ENCODE measurements around the gene POLR3A.
"Not testable (repeated sequence)": the region's sequence is repeated elsewhere in the genome, so short reads cannot be mapped to it uniquely, and the experiment has no call there.

Gene POLR3A

GRCh38 chr10:78029269-78030226 is at the start of gene POLR3A:
Gene POLR3A (minus strand): TSS chr10:78029515. CDS start chr10:78029407, 108 bp downstream.
- DNase-seq = peak; percentile 99

GRCh38 chr10:78078539-78079330 is 49.4 kb upstream of the POLR3A start:
- DNase-seq = no peak

- DNase-seq = not testable (repeated sequence)
These were observed 46.5 kb upstream of the POLR3A start for GRCh38 chr10:78075806-78076205.

- DNase-seq = no peak
These were observed 43.2 kb upstream of the POLR3A start for GRCh38 chr10:78072504-78072903.

- no peak for DNase-seq
These were observed 42.5 kb upstream of the POLR3A start for GRCh38 chr10:78071857-78072179.

- no peak for DNase-seq
These were observed 42.0 kb upstream of the POLR3A start for GRCh38 chr10:78071140-78071856.

- DNase-seq = no peak
These were observed 41.4 kb upstream of the POLR3A start for GRCh38 chr10:78070726-78071125.

- not testable (repeated sequence) for DNase-seq
These were observed 40.7 kb upstream of the POLR3A start for GRCh38 chr10:78070064-78070463.

GRCh38 chr10:78069151-78069550 is 39.8 kb upstream of the POLR3A start:
- no peak for DNase-seq

GRCh38 chr10:78066728-78067430 is 37.6 kb upstream of the POLR3A start:
- DNase-seq = no peak

GRCh38 chr10:78066012-78066411 is 36.7 kb upstream of the POLR3A start:
- peak; percentile 13 for DNase-seq

- no peak for DNase-seq
These were observed 36.3 kb upstream of the POLR3A start for GRCh38 chr10:78065611-78066010.

- DNase-seq = not testable (repeated sequence)
These were observed 35.6 kb upstream of the POLR3A start for GRCh38 chr10:78064919-78065318.

- DNase-seq = no peak
These were observed 33.9 kb upstream of the POLR3A start for GRCh38 chr10:78063236-78063635.

- DNase-seq = no peak
These were observed 33.0 kb upstream of the POLR3A start for GRCh38 chr10:78062296-78062695.

GRCh38 chr10:78059906-78060702 is 30.8 kb upstream of the POLR3A start:
- no peak for DNase-seq

GRCh38 chr10:78058562-78058961 is 29.2 kb upstream of the POLR3A start:
- DNase-seq = no peak

GRCh38 chr10:78053211-78053868 is 24.0 kb upstream of the POLR3A start:
- DNase-seq = no peak

- DNase-seq = no peak
These were observed 20.5 kb upstream of the POLR3A start for GRCh38 chr10:78049851-78050250.

- DNase-seq = peak; percentile 91
These were observed 18.1 kb upstream of the POLR3A start for GRCh38 chr10:78047314-78047891.

All from DMS53 (cell line).